Measurements from ENCODE around the gene IQSEC1. TPM values are rescaled to one million over a fixed set of nuclear protein-coding genes. Genes with fewer than 3 reads are reported as not detected.

Gene IQSEC1
- total RNA-seq, 1 experiment from 2014 or later = 13.3 TPM

GRCh38 chr3:13043656-13044055, 29.6 kb downstream of the IQSEC1 start:
- Mint-ChIP-seq H3K4me1 (ENCODE audit: low read depth, unreplicated experiment) (peaks cover 19% of the 10 kb centered on the region), H3K27me3 (ENCODE audit: unreplicated experiment) (peaks cover 65% of the 10 kb centered on the region), H3K36me3 (ENCODE audit: insufficient read depth, unreplicated experiment) (no peaks in the 10 kb centered on the region), H3K4me3 (ENCODE audit: low read depth, unreplicated experiment) (no peak overlapping the region), H3K9me3 (ENCODE audit: low read depth, unreplicated experiment) (no peaks in the 10 kb centered on the region), H3K27ac (ENCODE audit: unreplicated experiment) (no peak overlapping the region)
- CTCF ChIA-PET = no interaction called here
- intact Hi-C loops (cut with micrococcal nuclease; ENCODE audit: unreplicated experiment) = no loop called here
- TF ChIP-seq CTCF (IDR thresholded peaks at IDR 0.05; ENCODE audit: unreplicated experiment) = no peak
- DNase-seq = no peak
- BruUV-seq (replicated peaks) = no TSS peak

- H3K27me3 Mint-ChIP-seq (ENCODE audit: unreplicated experiment) = peaks cover 73% of the 10 kb centered on the region
- no TSS peak for BruUV-seq (replicated peaks)
- no peaks in the 10 kb centered on the region for H3K9me3 Mint-ChIP-seq (ENCODE audit: low read depth, unreplicated experiment)
- CTCF ChIA-PET = no interaction called here
- DNase-seq = no peak
- H3K4me3 Mint-ChIP-seq (ENCODE audit: low read depth, unreplicated experiment) = no peak overlapping the region
- H3K4me1 Mint-ChIP-seq (ENCODE audit: low read depth, unreplicated experiment) = peaks cover 25% of the 10 kb centered on the region
- intact Hi-C loops (cut with micrococcal nuclease; ENCODE audit: unreplicated experiment) = no loop called here
- no peak for TF ChIP-seq CTCF (IDR thresholded peaks at IDR 0.05; ENCODE audit: unreplicated experiment)
- H3K27ac Mint-ChIP-seq (ENCODE audit: unreplicated experiment) = no peak overlapping the region
- no peaks in the 10 kb centered on the region for H3K36me3 Mint-ChIP-seq (ENCODE audit: insufficient read depth, unreplicated experiment)
Measured at GRCh38 chr3:13042715-13043271, 30.4 kb downstream of the IQSEC1 start.

GRCh38 chr3:13042127-13042701, 31.0 kb downstream of the IQSEC1 start:
- H3K27ac Mint-ChIP-seq (ENCODE audit: unreplicated experiment) = no peak overlapping the region
- H3K9me3 Mint-ChIP-seq (ENCODE audit: low read depth, unreplicated experiment) = no peaks in the 10 kb centered on the region
- BruUV-seq (replicated peaks) = no TSS peak
- no peak for TF ChIP-seq CTCF (IDR thresholded peaks at IDR 0.05; ENCODE audit: unreplicated experiment)
- H3K27me3 Mint-ChIP-seq (ENCODE audit: unreplicated experiment) = peaks cover 78% of the 10 kb centered on the region
- intact Hi-C loops (cut with micrococcal nuclease; ENCODE audit: unreplicated experiment) = no loop called here
- H3K4me1 Mint-ChIP-seq (ENCODE audit: low read depth, unreplicated experiment) = peaks cover 25% of the 10 kb centered on the region
- H3K4me3 Mint-ChIP-seq (ENCODE audit: low read depth, unreplicated experiment) = no peak overlapping the region
- DNase-seq = no peak
- no peaks in the 10 kb centered on the region for H3K36me3 Mint-ChIP-seq (ENCODE audit: insufficient read depth, unreplicated experiment)
- CTCF ChIA-PET = no interaction called here

- no peak for DNase-seq
- CTCF ChIA-PET = no interaction called here
- no peaks in the 10 kb centered on the region for H3K36me3 Mint-ChIP-seq (ENCODE audit: insufficient read depth, unreplicated experiment)
- H3K4me3 Mint-ChIP-seq (ENCODE audit: low read depth, unreplicated experiment) = no peak overlapping the region
- TF ChIP-seq CTCF (IDR thresholded peaks at IDR 0.05; ENCODE audit: unreplicated experiment) = no peak
- no TSS peak for BruUV-seq (replicated peaks)
- peaks cover 72% of the 10 kb centered on the region for H3K27me3 Mint-ChIP-seq (ENCODE audit: unreplicated experiment)
- intact Hi-C loops (cut with micrococcal nuclease; ENCODE audit: unreplicated experiment) = no loop called here
- H3K4me1 Mint-ChIP-seq (ENCODE audit: low read depth, unreplicated experiment) = peaks cover 25% of the 10 kb centered on the region
- no peaks in the 10 kb centered on the region for H3K9me3 Mint-ChIP-seq (ENCODE audit: low read depth, unreplicated experiment)
- H3K27ac Mint-ChIP-seq (ENCODE audit: unreplicated experiment) = no peak overlapping the region
Measured at GRCh38 chr3:13041113-13041776, 32.0 kb downstream of the IQSEC1 start.
